Left ventricle myocardium inferior (tissue), 1 donor: ENCODE results near the gene RARS2. TPM values are rescaled to one million over a fixed set of nuclear protein-coding genes. Genes with fewer than 3 reads are reported as not detected.

ENCODE experiments used
- DNase-seq: peaks from one replicate; pipeline ENCODE4 v3.0.0-alpha.2; 2020
- H3K27ac ChIP-seq: fragments of 200-600 bp; replicated peaks from 2 replicates; pipeline ENCODE4 v1.8.0; 2021
- H3K27me3 ChIP-seq: fragments of 200-600 bp; 2 replicates; pipeline ENCODE4 v1.8.0; 2021; ENCODE audit warnings: low read depth
- H3K36me3 ChIP-seq: fragments of 200-600 bp; 2 replicates; pipeline ENCODE4 v1.8.0; 2021
- H3K4me1 ChIP-seq: fragments of 200-600 bp; 2 replicates; pipeline ENCODE4 v1.8.0; 2021
- H3K4me3 ChIP-seq: fragments of 200-600 bp; 2 replicates; pipeline ENCODE4 v1.8.0; 2021; ENCODE audit warnings: mild to moderate bottlenecking, moderate library complexity
- H3K9me3 ChIP-seq: fragments of 200-600 bp; replicated peaks from 2 replicates; pipeline ENCODE4 v1.8.0; 2021
- CTCF ChIP-seq: fragments of 200-600 bp; IDR thresholded peaks from 2 replicates; pipeline ENCODE4 v1.8.0; 2021; ENCODE audit warnings: antibody characterized with exemption, mild to moderate bottlenecking, borderline replicate concordance
- intact Hi-C: fragments of 100-400 bp; cut with micrococcal nuclease; formaldehyde crosslinking; loops from one replicate; pipeline ENCODE4 v1.11.0; 2022
- total RNA-seq: library from RNA; stranded (reverse); fragmentation: NEBNext Ultra II Directional; extraction: Animal tissue kit (Norgen Biotek cat#: 25700); gene quantifications from one replicate; pipeline ENCODE4 v1.2.1, GENCODE V29; 2021
- donor health status: DM: no; HTN: yes; CAD: no; lungs with severe emphysema.

Gene RARS2
- total RNA-seq, 1 donor from 2014 or later = 19.5 TPM

DNA sequence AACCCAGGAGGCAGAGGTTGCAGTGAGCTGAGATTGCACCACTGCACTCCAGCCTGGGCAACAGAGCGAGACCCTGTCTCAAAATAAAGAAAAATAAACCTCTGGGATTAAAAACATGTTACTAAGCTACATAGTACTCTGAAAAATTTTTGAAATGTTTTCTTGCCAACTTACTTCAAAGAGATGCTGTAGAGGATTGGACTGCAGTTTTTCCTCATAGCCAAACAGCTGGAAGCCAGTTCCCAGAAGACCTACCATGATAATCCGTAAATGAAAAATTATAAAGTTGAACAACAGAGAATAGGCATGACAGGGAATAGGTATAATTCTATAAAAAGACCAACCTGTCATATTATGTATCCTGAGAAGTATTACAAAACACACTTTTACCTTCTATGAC is 48.0 kb downstream of the RARS2 start:
- peak overlapping the region; percentile 65 for H3K27ac ChIP-seq
- no peak for DNase-seq
- no peak for TF ChIP-seq CTCF
- peaks cover 52% of the 10 kb centered on the region for H3K36me3 ChIP-seq
- no peak overlapping the region for H3K4me3 ChIP-seq
- intact Hi-C loops = no loop called here
- no peaks in the 10 kb centered on the region for H3K27me3 ChIP-seq
- peaks cover 20% of the 10 kb centered on the region for H3K4me1 ChIP-seq
- no peaks in the 10 kb centered on the region for H3K9me3 ChIP-seq

DNA sequence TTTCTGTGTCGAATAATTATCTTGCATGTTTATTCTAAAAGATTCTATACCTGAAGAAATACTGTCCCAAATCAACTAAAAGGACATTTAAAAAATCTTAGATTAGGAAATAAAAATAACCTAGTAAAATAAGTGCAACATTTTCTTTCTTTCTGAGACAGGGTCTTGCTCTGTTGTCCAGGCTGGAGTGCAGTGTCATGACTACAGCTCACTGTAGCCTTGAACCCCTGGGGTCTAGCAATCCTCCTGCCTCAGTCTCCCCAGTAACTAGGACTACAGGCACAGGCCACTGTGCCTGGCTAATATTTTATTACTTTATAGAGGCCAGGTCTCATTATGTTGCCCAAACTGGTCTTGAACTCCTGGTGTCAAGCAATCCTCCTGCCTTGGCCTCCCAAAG is 48.7 kb downstream of the RARS2 start:
- Histone ChIP-seq H3K27ac (peak overlapping the region; percentile 65), H3K27me3 (no peaks in the 10 kb centered on the region), H3K9me3 (no peaks in the 10 kb centered on the region), H3K4me1 (peaks cover 20% of the 10 kb centered on the region), H3K4me3 (no peak overlapping the region), H3K36me3 (peaks cover 49% of the 10 kb centered on the region)
- intact Hi-C loops = no loop called here
- no peak for DNase-seq
- no peak for TF ChIP-seq CTCF

DNA sequence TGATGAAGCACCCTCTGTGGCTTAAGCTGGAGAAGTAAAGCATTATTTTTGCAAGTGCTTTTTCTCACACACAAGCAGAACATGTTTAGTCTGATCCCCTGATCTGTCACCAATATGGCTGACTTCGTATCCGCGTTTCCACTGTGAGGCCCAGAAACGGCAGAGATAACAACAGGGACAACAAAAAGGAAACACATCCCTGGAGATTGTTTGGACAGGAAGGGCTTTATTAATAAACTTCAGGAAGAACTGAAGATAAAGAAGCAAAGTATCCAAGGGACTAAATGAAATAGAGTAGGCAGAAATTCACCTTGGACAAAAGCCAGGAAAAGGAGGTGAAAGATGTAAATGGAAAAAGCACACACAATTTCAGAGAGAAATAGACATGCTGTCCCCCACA is 49.2 kb downstream of the RARS2 start:
- Histone ChIP-seq H3K27ac (peak overlapping the region; percentile 65), H3K4me1 (peaks cover 20% of the 10 kb centered on the region), H3K4me3 (no peak overlapping the region), H3K36me3 (peaks cover 49% of the 10 kb centered on the region), H3K9me3 (no peaks in the 10 kb centered on the region), H3K27me3 (no peaks in the 10 kb centered on the region)
- no peak for TF ChIP-seq CTCF
- DNase-seq = no peak
- intact Hi-C loops = no loop called here

- intact Hi-C loops = no loop called here
- Histone ChIP-seq H3K36me3 (peaks cover 41% of the 10 kb centered on the region), H3K4me1 (peaks cover 20% of the 10 kb centered on the region), H3K4me3 (no peak overlapping the region), H3K9me3 (no peaks in the 10 kb centered on the region), H3K27ac (peak overlapping the region; percentile 65), H3K27me3 (no peaks in the 10 kb centered on the region)
- TF ChIP-seq CTCF = no peak
- DNase-seq = no peak
Measured at GRCh38 chr6:87539554-87539953, 50.2 kb downstream of the RARS2 start.

- no peak for TF ChIP-seq CTCF
Measured at GRCh38 chr6:87538510-87539260, 51.1 kb downstream of the RARS2 start.

More at GRCh38 chr6:87538510-87539260, 51.1 kb downstream of the RARS2 start:
- no peak overlapping the region for H3K27ac ChIP-seq
- no peaks in the 10 kb centered on the region for H3K9me3 ChIP-seq
- DNase-seq = no peak
- no peak overlapping the region for H3K4me3 ChIP-seq
- H3K4me1 ChIP-seq = peaks cover 20% of the 10 kb centered on the region
- peaks cover 32% of the 10 kb centered on the region for H3K36me3 ChIP-seq
- intact Hi-C loops = no loop called here
- H3K27me3 ChIP-seq = no peaks in the 10 kb centered on the region
